GM18498 (cell line): Measurements from ENCODE around the gene FLNA.
"Not testable (repeated sequence)": the region's sequence is repeated elsewhere in the genome, so short reads cannot be mapped to it uniquely, and the experiment has no call there.

Experiments used
- ATAC-seq: cut with Tn5 transposase; IDR thresholded peaks from one replicate; pipeline ENCODE4 v1.9.1; 2021; ENCODE audit warnings: mild to moderate bottlenecking, moderate library complexity; ENCODE audit not compliant: unreplicated experiment

The FLNA gene

GRCh38 chrX:154398668-154399526 lies 24.5 kb upstream of the FLNA start:
- peak; percentile 30 for ATAC-seq

- ATAC-seq: peak; percentile 81
These were observed 23.6 kb upstream of the FLNA start, which contains the start of gene RPL10 for GRCh38 chrX:154397888-154398667. Gene RPL10, plus strand, starts transcription at chrX:154398377. Its CDS starts 143 bp downstream, at chrX:154398520.

GRCh38 chrX:154396973-154397887 lies 22.8 kb upstream of the FLNA start:
- ATAC-seq: peak; percentile 55

- ATAC-seq: not testable (repeated sequence)
These were observed 21.9 kb upstream of the FLNA start for GRCh38 chrX:154396363-154396762.

GRCh38 chrX:154389812-154390747 lies 15.6 kb upstream of the FLNA start:
- peak; percentile 74 for ATAC-seq

GRCh38 chrX:154388649-154389048 lies 14.2 kb upstream of the FLNA start:
- peak; percentile 17 for ATAC-seq

- ATAC-seq: peak; percentile 24
These were observed 13.7 kb upstream of the FLNA start for GRCh38 chrX:154388094-154388493.

GRCh38 chrX:154384284-154384892 lies 10.0 kb upstream of the FLNA start:
- ATAC-seq: no peak

GRCh38 chrX:154383359-154384283 lies 9.2 kb upstream of the FLNA start:
- ATAC-seq: no peak

- ATAC-seq: no peak
These were observed 8.1 kb upstream of the FLNA start for GRCh38 chrX:154382483-154383069.

- no peak for ATAC-seq
These were observed 6.8 kb upstream of the FLNA start for GRCh38 chrX:154381271-154381670.

- ATAC-seq: no peak
These were observed 6.4 kb upstream of the FLNA start for GRCh38 chrX:154380787-154381186.

- no peak for ATAC-seq
These were observed 5.7 kb upstream of the FLNA start for GRCh38 chrX:154380153-154380552.

- no peak for ATAC-seq
These were observed 5.1 kb upstream of the FLNA start for GRCh38 chrX:154379569-154379951.

GRCh38 chrX:154378799-154379568 lies 4.5 kb upstream of the FLNA start, which contains the start of gene EMD:
Gene EMD, plus strand, starts transcription at chrX:154379295. Its CDS starts 190 bp downstream, at chrX:154379485.
- ATAC-seq: peak; percentile 82

GRCh38 chrX:154378059-154378798 lies 3.8 kb upstream of the FLNA start:
- ATAC-seq: peak; percentile 3
